Measurements from ENCODE around the gene PTGR2. TPM values are rescaled to one million over a fixed set of nuclear protein-coding genes. Genes with fewer than 3 reads are reported as not detected.

The PTGR2 gene
- polyA plus RNA-seq, 1 donor from 2014 or later, result 7.2 TPM

- no peaks in the 10 kb centered on the region for H3K9me3 ChIP-seq (ENCODE audit: low read length)
- peak overlapping the region; percentile 87 for H3K9ac ChIP-seq (ENCODE audit: low read length)
- peaks cover 50% of the 10 kb centered on the region for H3K79me2 ChIP-seq (replicated peaks; ENCODE audit: insufficient read depth, low read length)
- peak overlapping the region; percentile 87 for H3K4me3 ChIP-seq (ENCODE audit: low read length)
- no peak for TF ChIP-seq POLR2AphosphoS5 (IDR thresholded peaks at IDR 0.05)
- no peak for TF ChIP-seq MXI1 (conservative IDR thresholded peaks at IDR 0.05; ENCODE audit: poor library complexity, severe bottlenecking)
- no peak for TF ChIP-seq RAD21 (conservative IDR thresholded peaks at IDR 0.05)
- TF ChIP-seq EZH2 (IDR thresholded peaks at IDR 0.05; ENCODE audit: borderline replicate concordance, insufficient read depth, low read length, poor library complexity, severe bottlenecking), result no peak
- TF ChIP-seq EP300 (conservative IDR thresholded peaks at IDR 0.05; ENCODE audit: poor library complexity, severe bottlenecking), result no peak
- TF ChIP-seq TAF1 (IDR thresholded peaks at IDR 0.05; ENCODE audit: low read depth), result no peak
- TF ChIP-seq, protein P1, sequence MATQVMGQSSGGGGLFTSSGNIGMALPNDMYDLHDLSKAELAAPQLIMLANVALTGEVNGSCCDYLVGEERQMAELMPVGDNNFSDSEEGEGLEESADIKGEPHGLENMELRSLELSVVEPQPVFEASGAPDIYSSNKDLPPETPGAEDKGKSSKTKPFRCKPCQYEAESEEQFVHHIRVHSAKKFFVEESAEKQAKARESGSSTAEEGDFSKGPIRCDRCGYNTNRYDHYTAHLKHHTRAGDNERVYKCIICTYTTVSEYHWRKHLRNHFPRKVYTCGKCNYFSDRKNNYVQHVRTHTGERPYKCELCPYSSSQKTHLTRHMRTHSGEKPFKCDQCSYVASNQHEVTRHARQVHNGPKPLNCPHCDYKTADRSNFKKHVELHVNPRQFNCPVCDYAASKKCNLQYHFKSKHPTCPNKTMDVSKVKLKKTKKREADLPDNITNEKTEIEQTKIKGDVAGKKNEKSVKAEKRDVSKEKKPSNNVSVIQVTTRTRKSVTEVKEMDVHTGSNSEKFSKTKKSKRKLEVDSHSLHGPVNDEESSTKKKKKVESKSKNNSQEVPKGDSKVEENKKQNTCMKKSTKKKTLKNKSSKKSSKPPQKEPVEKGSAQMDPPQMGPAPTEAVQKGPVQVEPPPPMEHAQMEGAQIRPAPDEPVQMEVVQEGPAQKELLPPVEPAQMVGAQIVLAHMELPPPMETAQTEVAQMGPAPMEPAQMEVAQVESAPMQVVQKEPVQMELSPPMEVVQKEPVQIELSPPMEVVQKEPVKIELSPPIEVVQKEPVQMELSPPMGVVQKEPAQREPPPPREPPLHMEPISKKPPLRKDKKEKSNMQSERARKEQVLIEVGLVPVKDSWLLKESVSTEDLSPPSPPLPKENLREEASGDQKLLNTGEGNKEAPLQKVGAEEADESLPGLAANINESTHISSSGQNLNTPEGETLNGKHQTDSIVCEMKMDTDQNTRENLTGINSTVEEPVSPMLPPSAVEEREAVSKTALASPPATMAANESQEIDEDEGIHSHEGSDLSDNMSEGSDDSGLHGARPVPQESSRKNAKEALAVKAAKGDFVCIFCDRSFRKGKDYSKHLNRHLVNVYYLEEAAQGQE (IDR thresholded peaks at IDR 0.05; ENCODE audit: borderline replicate concordance), result no peak
- no peak for TF ChIP-seq SMC3 (conservative IDR thresholded peaks at IDR 0.05; ENCODE audit: poor library complexity)
- TF ChIP-seq, protein P2, sequence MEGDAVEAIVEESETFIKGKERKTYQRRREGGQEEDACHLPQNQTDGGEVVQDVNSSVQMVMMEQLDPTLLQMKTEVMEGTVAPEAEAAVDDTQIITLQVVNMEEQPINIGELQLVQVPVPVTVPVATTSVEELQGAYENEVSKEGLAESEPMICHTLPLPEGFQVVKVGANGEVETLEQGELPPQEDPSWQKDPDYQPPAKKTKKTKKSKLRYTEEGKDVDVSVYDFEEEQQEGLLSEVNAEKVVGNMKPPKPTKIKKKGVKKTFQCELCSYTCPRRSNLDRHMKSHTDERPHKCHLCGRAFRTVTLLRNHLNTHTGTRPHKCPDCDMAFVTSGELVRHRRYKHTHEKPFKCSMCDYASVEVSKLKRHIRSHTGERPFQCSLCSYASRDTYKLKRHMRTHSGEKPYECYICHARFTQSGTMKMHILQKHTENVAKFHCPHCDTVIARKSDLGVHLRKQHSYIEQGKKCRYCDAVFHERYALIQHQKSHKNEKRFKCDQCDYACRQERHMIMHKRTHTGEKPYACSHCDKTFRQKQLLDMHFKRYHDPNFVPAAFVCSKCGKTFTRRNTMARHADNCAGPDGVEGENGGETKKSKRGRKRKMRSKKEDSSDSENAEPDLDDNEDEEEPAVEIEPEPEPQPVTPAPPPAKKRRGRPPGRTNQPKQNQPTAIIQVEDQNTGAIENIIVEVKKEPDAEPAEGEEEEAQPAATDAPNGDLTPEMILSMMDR (IDR thresholded peaks at IDR 0.05; ENCODE audit: poor library complexity, severe bottlenecking), result no peak
- H3K27ac ChIP-seq (ENCODE audit: low read length), result no peak overlapping the region
- no peak overlapping the region for H2AFZ ChIP-seq (ENCODE audit: low read depth, low read length)
- H3F3A ChIP-seq (ENCODE audit: insufficient read depth, low read length, poor library complexity, severe bottlenecking), result peaks cover 6% of the 10 kb centered on the region
- H3K9me2 ChIP-seq (ENCODE audit: insufficient read depth, low read length), result no peaks in the 10 kb centered on the region
- no peaks in the 10 kb centered on the region for H3K36me3 ChIP-seq (ENCODE audit: insufficient read depth, low read length)
- no peaks in the 10 kb centered on the region for H3K27me3 ChIP-seq (ENCODE audit: insufficient read depth, low read depth, low read length)
- peak overlapping the region; percentile 62 for H3K4me2 ChIP-seq (ENCODE audit: low read length)
- H4K20me1 ChIP-seq (ENCODE audit: insufficient read depth), result no peaks in the 10 kb centered on the region
Measured at GRCh38 chr14:73887694-73888459, 36.2 kb downstream of the PTGR2 start.

DNA sequence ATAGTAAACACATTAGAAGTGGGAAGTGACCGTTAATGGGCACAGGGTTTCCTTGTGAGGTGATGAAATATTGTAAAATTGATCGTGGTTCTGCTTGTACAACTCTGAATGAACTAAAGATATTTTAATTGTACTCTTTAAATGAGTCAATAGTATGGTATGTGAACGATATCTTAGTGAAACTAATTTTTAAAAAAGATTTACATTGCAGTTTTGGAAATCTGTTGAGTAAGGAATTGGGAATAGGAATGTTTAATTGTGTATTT, 36.8 kb downstream of the PTGR2 start:
- Histone ChIP-seq H2AFZ (ENCODE audit: low read depth, low read length) (no peak overlapping the region), H3K9me2 (ENCODE audit: insufficient read depth, low read length) (no peaks in the 10 kb centered on the region), H3K4me3 (ENCODE audit: low read length) (peak overlapping the region; percentile 87), H3K27ac (ENCODE audit: low read length) (no peak overlapping the region), H3K36me3 (ENCODE audit: insufficient read depth, low read length) (no peaks in the 10 kb centered on the region), H3K27me3 (ENCODE audit: insufficient read depth, low read depth, low read length) (no peaks in the 10 kb centered on the region), H3K79me2 (replicated peaks; ENCODE audit: insufficient read depth, low read length) (peaks cover 50% of the 10 kb centered on the region), H3F3A (ENCODE audit: insufficient read depth, low read length, poor library complexity, severe bottlenecking) (peaks cover 6% of the 10 kb centered on the region), H3K4me2 (ENCODE audit: low read length) (peak overlapping the region; percentile 62), H4K20me1 (ENCODE audit: insufficient read depth) (no peaks in the 10 kb centered on the region), H3K9ac (ENCODE audit: low read length) (no peak overlapping the region), H3K9me3 (ENCODE audit: low read length) (no peaks in the 10 kb centered on the region)
- TF ChIP-seq, protein P2 (IDR thresholded peaks at IDR 0.05; ENCODE audit: poor library complexity, severe bottlenecking), result no peak
- TF ChIP-seq EP300 (conservative IDR thresholded peaks at IDR 0.05; ENCODE audit: poor library complexity, severe bottlenecking), result no peak
- TF ChIP-seq SMC3 (conservative IDR thresholded peaks at IDR 0.05; ENCODE audit: poor library complexity), result no peak
- no peak for TF ChIP-seq RAD21 (conservative IDR thresholded peaks at IDR 0.05)

Measured in neural cell (in vitro differentiated cells).